ENCODE results near the gene PON3.

- TF ChIP-seq CTCF (conservative IDR thresholded peaks at IDR 0.05; ENCODE audit: low read depth, low read length) (no peak), RFX5 (IDR thresholded peaks at IDR 0.05; ENCODE audit: low read depth, low read length) (no peak), RAD21 (IDR thresholded peaks at IDR 0.05; ENCODE audit: low read length) (no peak), MAZ (IDR thresholded peaks at IDR 0.05; ENCODE audit: borderline replicate concordance, low read depth, low read length) (no peak), USF2 (IDR thresholded peaks at IDR 0.05; ENCODE audit: low read depth, low read length) (no peak), SMC3 (IDR thresholded peaks at IDR 0.05; ENCODE audit: low read depth, low read length) (no peak)
Observed at GRCh38 chr7:95424716-95425115, 28.5 kb upstream of the PON3 start.

Data from IMR-90 (cell line).